CD14-positive monocyte (primary cell): ENCODE data around the gene MICAL2. TPM values are rescaled to one million over a fixed set of nuclear protein-coding genes. Genes with fewer than 3 reads are reported as not detected.

Experiments
- DNase-seq, 3 donors: peaks; one replicate each; pipeline ENCODE4 v3.0.0-alpha.2; 2011 to 2022
- H2AFZ ChIP-seq: 2 replicates; pipeline ENCODE4 v1.6.0; 2012; ENCODE audit warnings: mild to moderate bottlenecking, low read depth, low read length, inconsistent platforms; ENCODE audit not compliant: insufficient read depth, poor library complexity, severe bottlenecking
- H3K27ac ChIP-seq, 2 donors: 1 replicate in 1 of 2; 2 replicates in 1 of 2; pipeline ENCODE4 v1.5.1; 2012 to 2013; ENCODE audit warnings: low read length in 2 of 2, control low read depth in 1 of 2, inconsistent platforms in 1 of 2, low read depth in 1 of 2, mild to moderate bottlenecking in 1 of 2
- H3K27me3 ChIP-seq, 2 donors: one replicate each; pipeline versions ENCODE4 v1.6.0 to v1.6.1; 2011 to 2013; ENCODE audit warnings: low read length in 2 of 2; ENCODE audit not compliant: control insufficient read depth in 2 of 2, insufficient read depth in 2 of 2
- H3K36me3 ChIP-seq, 2 donors: replicated peaks in 1 of 2; 1 replicate in 1 of 2; 2 replicates in 1 of 2; pipeline versions ENCODE4 v1.5.1 to v1.6.1; 2012 to 2013; ENCODE audit warnings: low read length in 2 of 2, control low read depth in 1 of 2, inconsistent platforms in 1 of 2, mild to moderate bottlenecking in 1 of 2; ENCODE audit not compliant: insufficient read depth in 2 of 2, control insufficient read depth in 1 of 2
- H3K4me1 ChIP-seq, 2 donors: 1 replicate in 1 of 2; 2 replicates in 1 of 2; pipeline versions ENCODE4 v1.5.1 to v1.6.1; 2012 to 2013; ENCODE audit warnings: low read length in 2 of 2, control low read depth in 1 of 2, inconsistent platforms in 1 of 2, mild to moderate bottlenecking in 1 of 2, moderate library complexity in 1 of 2; ENCODE audit not compliant: insufficient read depth in 2 of 2, control insufficient read depth in 1 of 2
- H3K4me2 ChIP-seq: replicated peaks from 2 replicates; pipeline ENCODE3; 2012; ENCODE audit warnings: low read length, moderate library complexity, mild to moderate bottlenecking; ENCODE audit not compliant: poor library complexity, severe bottlenecking; ENCODE audit errors: extremely low read depth
- H3K4me3 ChIP-seq, 3 experiments: fragments of 200-600 bp in 1 of 3; sonication (generic) in 1 of 3; replicated peaks in 1 of 3; 1 replicate in 2 of 3; 2 replicates in 1 of 3; pipeline ENCODE4 v1.5.1; 2011 to 2013; ENCODE audit warnings: low read length in 3 of 3, mild to moderate bottlenecking in 3 of 3, control low read depth in 2 of 3, low read depth in 2 of 3, inconsistent platforms in 1 of 3, moderate library complexity in 1 of 3
- H3K79me2 ChIP-seq: 2 replicates; pipeline ENCODE4 v1.6.0; 2012; ENCODE audit warnings: mild to moderate bottlenecking, control low read depth, inconsistent platforms, low read length, moderate library complexity; ENCODE audit not compliant: insufficient read depth
- H3K9ac ChIP-seq: 2 replicates; pipeline ENCODE4 v1.6.0; 2017; ENCODE audit warnings: low read length, mild to moderate bottlenecking; ENCODE audit not compliant: insufficient read depth, poor library complexity, severe bottlenecking
- H3K9me3 ChIP-seq, 2 donors: replicated peaks in 1 of 2; 1 replicate in 1 of 2; 2 replicates in 1 of 2; pipeline versions ENCODE4 v1.5.1 to v1.6.1; 2012 to 2013; ENCODE audit warnings: low read length in 2 of 2, control low read depth in 1 of 2; ENCODE audit not compliant: control insufficient read depth in 1 of 2, insufficient read depth in 1 of 2
- H4K20me1 ChIP-seq: 2 replicates; pipeline ENCODE4 v1.6.0; 2012; ENCODE audit warnings: mild to moderate bottlenecking, low read length, control low read depth, moderate library complexity; ENCODE audit not compliant: insufficient read depth
- H3K27ac Mint-ChIP-seq, 7 donors: one replicate each; pipeline ENCODE4 v1.8.0; 2020; ENCODE audit warnings: mild to moderate bottlenecking in 7 of 7, mixed read lengths in 7 of 7, moderate library complexity in 6 of 7, inconsistent platforms in 2 of 7
- H3K27me3 Mint-ChIP-seq, 3 donors: one replicate each; pipeline ENCODE4 v1.8.0; 2021 to 2022; ENCODE audit warnings: low read depth in 3 of 3, mild to moderate bottlenecking in 3 of 3, mixed read lengths in 3 of 3, moderate library complexity in 3 of 3, inconsistent platforms in 1 of 3
- H3K36me3 Mint-ChIP-seq, 2 donors: one replicate each; pipeline ENCODE4 v1.8.0; 2020; ENCODE audit warnings: mixed read lengths in 2 of 2, inconsistent platforms in 1 of 2, mild to moderate bottlenecking in 1 of 2
- H3K4me1 Mint-ChIP-seq: one replicate; pipeline ENCODE4 v1.8.0; 2020; ENCODE audit warnings: mild to moderate bottlenecking, mixed read lengths
- H3K4me3 Mint-ChIP-seq, 2 donors: one replicate each; pipeline ENCODE4 v1.8.0; 2020; ENCODE audit warnings: mild to moderate bottlenecking in 2 of 2, mixed read lengths in 2 of 2, moderate library complexity in 1 of 2
- H3K9me3 Mint-ChIP-seq, 7 donors: one replicate each; pipeline ENCODE4 v1.8.0; 2020 to 2022; ENCODE audit warnings: mixed read lengths in 7 of 7, mild to moderate bottlenecking in 6 of 7, moderate library complexity in 6 of 7, inconsistent platforms in 2 of 7
- CTCF ChIP-seq: fragments of 200-600 bp; IDR thresholded peaks from one replicate; pipeline ENCODE4 v1.8.0; 2022; ENCODE audit warnings: antibody characterized with exemption, mild to moderate bottlenecking
- WGBS: methylation state at CpG from one replicate; pipeline ENCODE4 v1.1.5; 2013; ENCODE audit warnings: missing lambda C conversion rate; ENCODE audit not compliant: insufficient coverage; 5-methylcytosine and 5-hydroxymethylcytosine counted together
- intact Hi-C, 2 donors: fragments of 100-400 bp; cut with micrococcal nuclease; formaldehyde crosslinking; loops; one replicate each; pipeline versions ENCODE4 v1.15.0 to v1.15.1; 2023
- polyA plus RNA-seq, 3 donors: library from polyadenylated mRNA; depleted of rRNA in 1 of 3; unstranded in 2 of 3; stranded (reverse) in 1 of 3; fragments of 300-500 nt in 2 of 3; fragments of >200 nt in 1 of 3; fragmentation: Illumina TruSeq in 2 of 3; gene quantifications; 1 replicate in 2 of 3; 2 replicates in 1 of 3; pipeline ENCODE4 v1.2.3, GENCODE V29; 2012 to 2021

The MICAL2 gene
- polyA plus RNA-seq, 3 donors = 39.8 to 72.5 (median 44.0) TPM

GRCh38 chr11:12214751-12215150, 104.4 kb downstream of the MICAL2 start:
- Histone ChIP-seq H3K9ac (no peak overlapping the region), H4K20me1 (peaks cover 20% of the 10 kb centered on the region), H3K36me3 (peaks cover 92 to 99% of the 10 kb centered on the region in 2 donors), H3K4me1 (peaks cover 8 to 9% of the 10 kb centered on the region in 2 donors), H3K27ac (peak overlapping the region in 1 of 2 donors; percentile 30), H3K4me3 (no peak overlapping the region), H3K4me2 (no peak overlapping the region), H3K9me3 (no peaks in the 10 kb centered on the region), H3K79me2 (no peaks in the 10 kb centered on the region), H3K27me3 (no peaks in the 10 kb centered on the region), H2AFZ (no peak overlapping the region)
- Mint-ChIP-seq H3K9me3 (peaks cover 0 to 2% (median 0%) of the 10 kb centered on the region in 7 donors), H3K36me3 (peaks cover 98 to 100% of the 10 kb centered on the region in 2 donors), H3K4me3 (no peak overlapping the region), H3K4me1 (peaks cover 18% of the 10 kb centered on the region), H3K27me3 (no peaks in the 10 kb centered on the region), H3K27ac (peak overlapping the region in 5 of 7 donors; percentile 3 to 69 (median 41))
- TF ChIP-seq CTCF = no peak
- DNase-seq = no peak
- intact Hi-C loops = no loop called here

GRCh38 chr11:12215181-12215593, 104.8 kb downstream of the MICAL2 start:
- Mint-ChIP-seq H3K36me3 (peaks cover 99 to 100% of the 10 kb centered on the region in 2 donors), H3K4me1 (peaks cover 18% of the 10 kb centered on the region), H3K9me3 (peaks cover 0 to 4% (median 0%) of the 10 kb centered on the region in 7 donors), H3K27me3 (no peaks in the 10 kb centered on the region), H3K27ac (peak overlapping the region in 3 of 7 donors; percentile 59 to 69 (median 62)), H3K4me3 (no peak overlapping the region)
- Histone ChIP-seq H3K4me2 (no peak overlapping the region), H3K79me2 (no peaks in the 10 kb centered on the region), H3K4me3 (no peak overlapping the region), H3K36me3 (peaks cover 92 to 99% of the 10 kb centered on the region in 2 donors), H3K9me3 (no peaks in the 10 kb centered on the region), H3K9ac (no peak overlapping the region), H3K27me3 (no peaks in the 10 kb centered on the region), H3K27ac (no peak overlapping the region), H3K4me1 (peaks cover 8 to 9% of the 10 kb centered on the region in 2 donors), H4K20me1 (peaks cover 20% of the 10 kb centered on the region), H2AFZ (no peak overlapping the region)
- intact Hi-C loops = no loop called here
- no peak for TF ChIP-seq CTCF
- 11% methylated on average over 9 of the region's 9 CpGs for WGBS
- DNase-seq = peak in 1 of 3 donors; percentile 33
